Heart right ventricle (tissue), 16 donors: ENCODE measurements around the gene SEPTIN2. TPM values are rescaled to one million over a fixed set of nuclear protein-coding genes. Genes with fewer than 3 reads are reported as not detected.

Experiments used
- ATAC-seq, 8 donors: fragments of 200-7000 bp; cut with Tn5 transposase; one replicate each; pipeline ENCODE4 v1.9.1; 2020; ENCODE audit warnings: mild to moderate bottlenecking in 8 of 8, moderate library complexity in 8 of 8, moderate number of reproducible peaks in 1 of 8
- DNase-seq, 2 donors: peaks; one replicate each; pipeline ENCODE4 v3.0.0-alpha.2; 2020
- H3K27ac ChIP-seq, 10 donors: fragments of 200-600 bp; sonication (generic) in 2 of 10; one replicate each; pipeline versions ENCODE4 v1.5.0 to v1.8.0; 2020 to 2022; ENCODE audit warnings: mild to moderate bottlenecking in 3 of 10
- H3K27me3 ChIP-seq, 7 donors: fragments of 200-600 bp; one replicate each; pipeline ENCODE4 v1.8.0; 2021 to 2022; ENCODE audit warnings: mild to moderate bottlenecking in 2 of 7
- H3K36me3 ChIP-seq, 9 donors: fragments of 200-600 bp; sonication (generic) in 1 of 9; one replicate each; pipeline versions ENCODE4 v1.5.0 to v1.8.0; 2020 to 2022; ENCODE audit warnings: mild to moderate bottlenecking in 2 of 9
- H3K4me1 ChIP-seq, 9 donors: fragments of 200-600 bp; sonication (generic) in 1 of 9; one replicate each; pipeline versions ENCODE4 v1.5.0 to v1.8.0; 2020 to 2022; ENCODE audit warnings: mild to moderate bottlenecking in 4 of 9
- H3K4me3 ChIP-seq, 10 donors: fragments of 200-600 bp; sonication (generic) in 2 of 10; one replicate each; pipeline versions ENCODE4 v1.5.0 to v1.8.0; 2020 to 2022; ENCODE audit warnings: mild to moderate bottlenecking in 7 of 10, moderate library complexity in 2 of 10
- H3K9me3 ChIP-seq, 11 donors: fragments of 200-600 bp in 10 of 11; sonication (generic) in 2 of 11; one replicate each; pipeline versions ENCODE4 v1.5.0 to v1.8.0; 2013 to 2022; ENCODE audit warnings: mild to moderate bottlenecking in 2 of 11, control low read depth in 1 of 11, moderate library complexity in 1 of 11
- CTCF ChIP-seq, 9 donors: fragments of 200-600 bp; sonication (generic) in 2 of 9; IDR thresholded peaks; one replicate each; pipeline versions ENCODE4 v1.5.0 to v1.8.0; 2021 to 2022; ENCODE audit warnings: antibody characterized with exemption in 9 of 9, mild to moderate bottlenecking in 5 of 9, moderate library complexity in 1 of 9
- WGBS, 2 donors: extraction: QIAGEN DNeasy Blood & Tissue Kit; methylation state at CpG; one replicate each; pipeline ENCODE4 v1.1.7; 2013; ENCODE audit warnings: inconsistent platforms in 1 of 2; 5-methylcytosine and 5-hydroxymethylcytosine counted together
- intact Hi-C, 10 donors: fragments of 100-400 bp; cut with DNase I; formaldehyde crosslinking; loops; one replicate each; pipeline versions ENCODE4 v1.11.1 to v1.14.2; 2022
- polyA plus RNA-seq, 2 donors: library from polyadenylated mRNA; stranded (reverse); fragments of 200-250 nt; gene quantifications; one replicate each; pipeline ENCODE4 v1.2.3, GENCODE V29; 2013
- total RNA-seq, 10 donors: library from RNA; stranded (reverse); fragmentation: NEBNext Ultra II Directional in 3 of 10; extraction: Animal tissue kit (Norgen Biotek cat#: 25700) in 3 of 10; gene quantifications; one replicate each; pipeline versions ENCODE4 v1.2.1 to v1.2.4, GENCODE V29; 2021 to 2023
- donor health status: Arrhythmogenic right ventricular cardiomyopathy.
- donor health status: ischemic (EF 13 %, LVEDD 7.1; RV severe dilation, severe dysfunction).
- donor health status: healthy with polysubstance abuse.
- donor health status: DM: no; HTN: yes; CAD: no.
- donor health status: DM: no; HTN: no; CAD: no.
- donor health status: ischemic (EF 25% LVEDD 6.9; RV normal size, moderate dysfunction).
- donor health status: ischemic (EF 25% LVEDD 5.7; RV mildly dilated, moderate dysfunction).
- donor health status: healthy.
- donor health status: DM: yes; HTN: yes; CAD: no.
- donor health status: Ischemic cardiomyopathy.
- donor health status: ischemic (EF 35%, LVEDD 5.7; RV mildly dilated, moderate dysfunction).
- donor health status: nonischemic (EF 11% LVEDD 7.7; RV severe dilation, severe dysfunction).
- donor health status: DM: yes; HTN: yes; CAD: no.
- donor health status: PGD.
- donor health status: ischemic (EF 29% LVEDD 5.4; RV normal size, mild dysfunction).
- donor health status: nonischemic (EF 23%, LVEDD 6.1; RV moderate dilation, normal function).

SEPTIN2 gene
- total and polyA plus RNA-seq, 12 donors = 100 to 249 (median 188) TPM

- Histone ChIP-seq H3K27me3 (no peaks in the 10 kb centered on the region), H3K9me3 (no peaks in the 10 kb centered on the region), H3K4me3 (no peak overlapping the region), H3K36me3 (peaks cover 0 to 100% (median 77%) of the 10 kb centered on the region in 9 donors), H3K4me1 (peaks cover 0 to 6% (median 0%) of the 10 kb centered on the region in 9 donors), H3K27ac (no peak overlapping the region)
- ATAC-seq (no peak), DNase-seq (no peak)
- TF ChIP-seq CTCF (IDR thresholded peaks at IDR 0.05) = no peak
- WGBS, 2 donors = 93 to 95% methylated on average over 8 of the region's 8 CpGs
- intact Hi-C loops = loop anchor here in 7 of 10 donors (2.0 to 10.0 kb wide), 6 partner anchors 33 to 265 kb away; partner anchors contain the start of genes HDLBP (in 4 of the 7), SEPTIN2 (in 4 of the 7) and PPP1R7 (in 1 of the 7)
Measured at GRCh38 chr2:241349941-241350340, 34.2 kb downstream of the SEPTIN2 start.

GRCh38 chr2:241350530-241350877 lies 34.8 kb downstream of the SEPTIN2 start:
- intact Hi-C loops = loop anchor here in 6 of 10 donors (2.0 to 10.0 kb wide), 4 partner anchors 33 to 264 kb away; partner anchors contain the start of genes HDLBP (in 4 of the 6) and SEPTIN2 (in 4 of the 6)
- 80 to 81% methylated on average over 2 of the region's 2 CpGs for WGBS, 2 donors
- Histone ChIP-seq H3K36me3 (peaks cover 0 to 94% (median 72%) of the 10 kb centered on the region in 9 donors), H3K9me3 (no peaks in the 10 kb centered on the region), H3K27ac (no peak overlapping the region), H3K27me3 (no peaks in the 10 kb centered on the region), H3K4me1 (peaks cover 0 to 9% (median 3%) of the 10 kb centered on the region in 9 donors), H3K4me3 (no peak overlapping the region)
- no peak for ATAC-seq
- DNase-seq = no peak
- no peak for TF ChIP-seq CTCF (IDR thresholded peaks at IDR 0.05)

GRCh38 chr2:241350878-241351639 lies 35.3 kb downstream of the SEPTIN2 start:
- Histone ChIP-seq H3K9me3 (no peaks in the 10 kb centered on the region), H3K27me3 (no peaks in the 10 kb centered on the region), H3K36me3 (peaks cover 0 to 88% (median 67%) of the 10 kb centered on the region in 9 donors), H3K4me3 (no peak overlapping the region), H3K27ac (no peak overlapping the region), H3K4me1 (peaks cover 0 to 9% (median 3%) of the 10 kb centered on the region in 9 donors)
- WGBS, 2 donors = 85 to 88% methylated on average over 9 of the region's 9 CpGs
- DNase-seq (no peak), ATAC-seq (no peak)
- TF ChIP-seq CTCF (IDR thresholded peaks at IDR 0.05) = no peak
- intact Hi-C loops = loop anchor here in 6 of 10 donors (2.0 to 10.0 kb wide), 4 partner anchors 34 to 264 kb away; partner anchors contain the start of genes HDLBP (in 4 of the 6) and SEPTIN2 (in 4 of the 6)

- intact Hi-C loops = loop anchor here in 6 of 10 donors (2.0 to 10.0 kb wide), 4 partner anchors 34 to 263 kb away; partner anchors contain the start of genes HDLBP (in 4 of the 6) and SEPTIN2 (in 4 of the 6)
- 74 to 78% methylated on average over 3 of the region's 3 CpGs for WGBS, 2 donors
- ATAC-seq = no peak
- no peak overlapping the region for H3K4me3 ChIP-seq
- no peak for TF ChIP-seq CTCF (IDR thresholded peaks at IDR 0.05)
- no peaks in the 10 kb centered on the region for H3K27me3 ChIP-seq
- peaks cover 0 to 83% (median 61%) of the 10 kb centered on the region in 9 donors for H3K36me3 ChIP-seq
- DNase-seq = no peak
- H3K9me3 ChIP-seq = no peaks in the 10 kb centered on the region
- H3K27ac ChIP-seq = no peak overlapping the region
- H3K4me1 ChIP-seq = peaks cover 0 to 11% (median 3%) of the 10 kb centered on the region in 9 donors
Measured at GRCh38 chr2:241351640-241352031, 35.9 kb downstream of the SEPTIN2 start.
